ENCODE data around the gene AOPEP. TPM values are rescaled to one million over a fixed set of nuclear protein-coding genes. Genes with fewer than 3 reads are reported as not detected.

Gene AOPEP
- total RNA-seq, 2 experiments from 2014 or later: 6.9 to 7.0 TPM

DNA sequence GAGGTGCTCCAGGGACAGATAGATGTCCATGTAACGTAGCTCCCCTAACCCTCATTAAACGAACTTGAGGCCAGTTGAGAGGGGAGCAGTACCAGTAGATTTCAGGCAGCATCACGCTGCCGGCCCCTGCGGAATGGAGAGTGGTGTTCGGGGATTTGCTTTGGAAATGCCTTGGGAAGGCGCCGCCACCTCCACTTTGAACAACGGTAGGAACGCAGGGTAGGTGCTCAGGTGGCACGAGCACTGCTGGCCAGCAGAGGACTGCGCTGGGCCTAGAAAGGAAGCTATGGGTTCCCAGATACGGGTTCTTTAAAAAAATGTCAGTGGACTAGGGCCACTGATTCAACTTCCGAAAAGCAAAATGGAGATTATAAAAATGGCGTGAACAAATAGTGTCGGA is 319.3 kb downstream of the AOPEP start:
- Histone ChIP-seq H3K36me3 (ENCODE audit: insufficient read depth, low read length) (no peaks in the 10 kb centered on the region), H3K4me1 (ENCODE audit: insufficient read depth, low read length) (peaks cover 6% of the 10 kb centered on the region), H3K4me3 (ENCODE audit: low read length) (no peak overlapping the region), H3K9me3 (ENCODE audit: control insufficient read depth in 1 of 2, insufficient read depth in 1 of 2, low read length in 2 of 2) (no peaks in the 10 kb centered on the region), H3K27ac (ENCODE audit: low read depth in 1 of 2, low read length in 2 of 2) (no peak overlapping the region), H3K27me3 (ENCODE audit: control insufficient read depth in 1 of 2, insufficient read depth in 2 of 2, low read length in 2 of 2) (peaks cover 7 to 24% of the 10 kb centered on the region in 2 experiments)
- intact Hi-C loops (cut with DNase I, micrococcal nuclease): no loop called here
- Mint-ChIP-seq H3K36me3 (ENCODE audit: low read depth) (no peaks in the 10 kb centered on the region), H3K27me3 (peaks cover 32% of the 10 kb centered on the region), H3K9me3 (no peaks in the 10 kb centered on the region), H3K27ac (no peak overlapping the region), H3K4me1 (ENCODE audit: low read depth) (peaks cover 10% of the 10 kb centered on the region), H3K4me3 (no peak overlapping the region)
- DNase-seq (no peak), ATAC-seq (ENCODE audit: poor library complexity) (no peak)
- POLR2A ChIA-PET: no interaction called here
- TF ChIP-seq, protein P1, sequence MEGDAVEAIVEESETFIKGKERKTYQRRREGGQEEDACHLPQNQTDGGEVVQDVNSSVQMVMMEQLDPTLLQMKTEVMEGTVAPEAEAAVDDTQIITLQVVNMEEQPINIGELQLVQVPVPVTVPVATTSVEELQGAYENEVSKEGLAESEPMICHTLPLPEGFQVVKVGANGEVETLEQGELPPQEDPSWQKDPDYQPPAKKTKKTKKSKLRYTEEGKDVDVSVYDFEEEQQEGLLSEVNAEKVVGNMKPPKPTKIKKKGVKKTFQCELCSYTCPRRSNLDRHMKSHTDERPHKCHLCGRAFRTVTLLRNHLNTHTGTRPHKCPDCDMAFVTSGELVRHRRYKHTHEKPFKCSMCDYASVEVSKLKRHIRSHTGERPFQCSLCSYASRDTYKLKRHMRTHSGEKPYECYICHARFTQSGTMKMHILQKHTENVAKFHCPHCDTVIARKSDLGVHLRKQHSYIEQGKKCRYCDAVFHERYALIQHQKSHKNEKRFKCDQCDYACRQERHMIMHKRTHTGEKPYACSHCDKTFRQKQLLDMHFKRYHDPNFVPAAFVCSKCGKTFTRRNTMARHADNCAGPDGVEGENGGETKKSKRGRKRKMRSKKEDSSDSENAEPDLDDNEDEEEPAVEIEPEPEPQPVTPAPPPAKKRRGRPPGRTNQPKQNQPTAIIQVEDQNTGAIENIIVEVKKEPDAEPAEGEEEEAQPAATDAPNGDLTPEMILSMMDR (IDR thresholded peaks at IDR 0.05): no peak
- CTCF ChIA-PET: no interaction called here

DNA sequence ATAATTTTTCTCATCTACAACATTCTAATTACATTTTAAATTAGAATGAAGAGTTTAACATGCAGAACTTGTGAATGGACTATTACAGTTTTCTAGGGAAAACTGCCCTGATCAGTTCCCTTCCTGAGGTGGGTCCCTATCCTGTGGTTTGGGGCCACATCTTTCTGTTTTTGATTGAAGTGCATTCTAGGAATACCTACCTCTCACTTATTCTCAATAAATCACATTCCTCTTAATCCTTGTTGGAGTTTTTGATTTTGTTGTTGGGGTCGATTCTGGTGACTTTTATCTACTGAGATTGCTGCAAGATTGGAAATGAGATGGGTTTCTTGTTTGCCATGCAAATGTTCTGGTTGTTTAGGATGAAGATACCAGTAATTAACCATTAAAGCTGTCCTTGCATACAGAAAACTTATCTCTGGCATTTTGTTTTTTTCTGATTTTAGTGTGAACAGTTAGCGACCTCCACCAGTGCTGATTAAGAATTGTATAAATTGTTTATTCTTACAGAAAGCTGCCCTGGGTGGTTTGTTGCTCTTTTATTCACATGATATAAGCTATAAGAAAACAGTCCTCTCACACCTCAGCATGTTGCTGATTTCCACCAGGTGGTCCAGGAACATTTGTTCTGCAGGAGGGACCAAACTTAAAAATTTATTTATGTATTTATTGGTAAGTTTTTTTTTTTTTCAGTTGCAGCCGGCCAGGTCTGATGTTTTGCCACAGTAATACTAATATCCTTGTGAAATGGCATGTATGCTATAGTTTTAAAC is 321.1 kb downstream of the AOPEP start:
- H3K9me3 ChIP-seq (ENCODE audit: control insufficient read depth in 1 of 2, insufficient read depth in 1 of 2, low read length in 2 of 2): no peaks in the 10 kb centered on the region
- no peak overlapping the region for H3K27ac ChIP-seq (ENCODE audit: low read depth in 1 of 2, low read length in 2 of 2)
- POLR2A ChIA-PET: no interaction called here
- H3K4me1 ChIP-seq (ENCODE audit: insufficient read depth, low read length): peaks cover 6% of the 10 kb centered on the region
- Mint-ChIP-seq H3K36me3 (ENCODE audit: low read depth) (no peaks in the 10 kb centered on the region), H3K27me3 (peaks cover 39% of the 10 kb centered on the region), H3K4me3 (peak overlapping the region; percentile 35), H3K27ac (no peak overlapping the region), H3K9me3 (no peaks in the 10 kb centered on the region), H3K4me1 (ENCODE audit: low read depth) (peaks cover 10% of the 10 kb centered on the region)
- CTCF ChIA-PET: interaction anchor here (0.7 to 0.8 kb wide), 2 partner anchors 85 to 725 kb away, joined by 3 read pairs; no protein-coding TSS in a partner anchor
- TF ChIP-seq, protein P1 (IDR thresholded peaks at IDR 0.05): no peak
- H3K4me3 ChIP-seq (ENCODE audit: low read length): no peak overlapping the region
- H3K27me3 ChIP-seq (ENCODE audit: control insufficient read depth in 1 of 2, insufficient read depth in 2 of 2, low read length in 2 of 2): peaks cover 7 to 25% of the 10 kb centered on the region in 2 experiments
- no peak for ATAC-seq (ENCODE audit: poor library complexity)
- intact Hi-C loops (cut with DNase I, micrococcal nuclease): no loop called here
- DNase-seq: no peak
- H3K36me3 ChIP-seq (ENCODE audit: insufficient read depth, low read length): no peaks in the 10 kb centered on the region

DNA sequence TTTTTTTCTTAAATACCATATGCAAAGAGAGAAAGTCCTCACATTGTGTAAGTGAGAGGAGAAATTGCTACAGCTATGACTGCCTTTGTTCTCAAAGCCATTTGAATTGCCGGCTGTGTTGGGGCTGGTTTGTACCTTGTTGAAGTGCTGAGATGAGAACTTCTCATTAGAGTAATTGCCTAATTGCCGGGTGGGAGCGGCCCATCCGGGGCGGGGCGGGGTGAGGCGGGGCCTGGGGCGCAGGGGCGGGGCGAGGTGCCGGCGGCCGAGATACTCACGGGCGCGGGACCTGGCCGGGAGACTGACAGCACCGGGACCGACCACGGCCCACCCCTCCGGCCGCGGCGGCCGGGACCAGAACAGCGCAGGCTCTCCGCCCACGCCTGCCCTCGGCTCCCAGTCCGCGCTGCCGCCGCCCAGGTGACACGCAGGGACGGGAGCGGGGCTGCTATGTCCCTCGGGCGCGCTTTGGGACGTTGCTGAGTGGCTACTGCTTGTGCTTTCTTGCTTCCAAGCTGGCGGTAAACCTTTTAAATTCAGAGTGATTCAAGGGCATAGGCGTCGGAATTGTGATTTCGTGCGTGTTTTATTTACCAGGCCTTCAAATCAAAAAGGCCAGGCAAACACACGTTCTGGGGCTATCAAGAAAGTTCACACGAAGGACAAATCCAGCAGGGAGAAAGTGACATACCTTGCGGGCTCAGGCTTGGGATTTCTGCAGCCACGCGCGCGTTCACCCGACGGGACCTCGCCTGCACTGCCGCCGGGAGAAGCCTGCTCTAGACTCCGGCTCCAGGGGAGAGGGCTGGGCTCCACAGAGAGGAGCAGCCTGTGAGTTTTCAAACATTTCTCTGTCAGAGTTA is 322.0 kb downstream of the AOPEP start:
- no peaks in the 10 kb centered on the region for H3K9me3 Mint-ChIP-seq
- Histone ChIP-seq H3K4me1 (ENCODE audit: insufficient read depth, low read length) (peaks cover 6% of the 10 kb centered on the region), H3K9me3 (ENCODE audit: control insufficient read depth in 1 of 2, insufficient read depth in 1 of 2, low read length in 2 of 2) (no peaks in the 10 kb centered on the region), H3K27ac (ENCODE audit: low read depth in 1 of 2, low read length in 2 of 2) (no peak overlapping the region), H3K27me3 (ENCODE audit: control insufficient read depth in 1 of 2, insufficient read depth in 2 of 2, low read length in 2 of 2) (peaks cover 7 to 25% of the 10 kb centered on the region in 2 experiments), H3K4me3 (ENCODE audit: low read length) (peak overlapping the region; percentile 52), H3K36me3 (ENCODE audit: insufficient read depth, low read length) (no peaks in the 10 kb centered on the region)
- ChIA-PET POLR2A (interaction anchor here (1.4 kb wide), 1 partner anchor 322 kb away, joined by 4 read pairs; the partner anchor contains the start of gene AOPEP), CTCF (interaction anchor here (0.6 to 0.8 kb wide), 2 partner anchors 86 to 671 kb away, joined by 3 read pairs; no protein-coding TSS in a partner anchor)
- TF ChIP-seq, protein P1 (IDR thresholded peaks at IDR 0.05): no peak
- ATAC-seq (ENCODE audit: poor library complexity) (peak; percentile 84), DNase-seq (peak in 13 of 14 experiments; percentile 20 to 66 (median 42))
- intact Hi-C loops (cut with DNase I, micrococcal nuclease): no loop called here
- H3K4me1 Mint-ChIP-seq (ENCODE audit: low read depth): peaks cover 10% of the 10 kb centered on the region
- peak overlapping the region; percentile 59 for H3K4me3 Mint-ChIP-seq
- no peak overlapping the region for H3K27ac Mint-ChIP-seq
- H3K36me3 Mint-ChIP-seq (ENCODE audit: low read depth): no peaks in the 10 kb centered on the region
- peaks cover 39% of the 10 kb centered on the region for H3K27me3 Mint-ChIP-seq

All from CD4-positive, alpha-beta T cell (primary cell).